H1 (cell line): ENCODE measurements around the gene SOS1. TPM values are rescaled to one million over a fixed set of nuclear protein-coding genes. Genes with fewer than 3 reads are reported as not detected.
"Not testable (repeated sequence)": the region's sequence is repeated elsewhere in the genome, so short reads cannot be mapped to it uniquely, and the experiment has no call there.

Experiments
- CTCF ChIA-PET: fragments of 300-600 bp; sonication (Branson Sonifier 250); formaldehyde crosslinking; loops from one replicate; lab custom pipeline; 2021; ENCODE audit not compliant: partially characterized antibody; lab: Charles Lee
- POLR2A ChIA-PET: fragments of 300-600 bp; sonication (Branson Sonifier 250); formaldehyde crosslinking; loops from one replicate; lab custom pipeline; 2021; ENCODE audit warnings: inconsistent platforms; ENCODE audit not compliant: partially characterized antibody; lab: Charles Lee
- DNase-seq, 2 experiments: peaks; one replicate each; pipeline versions ENCODE4 v3.0.0 to v3.0.0-alpha.2; 2010 to 2022; ENCODE audit warnings: low spot score in 2 of 2, low read depth in 1 of 2, mixed read lengths in 1 of 2
- FAIRE-seq: peaks from 2 replicates; lab custom pipeline; 2011; peaks lifted over from hg19 to GRCh38; lab: Jason Lieb, UNC
- H2AFZ ChIP-seq: 2 replicates; pipeline ENCODE4 v1.8.1; 2012; ENCODE audit warnings: low read length, inconsistent platforms
- H2AK5ac ChIP-seq: 2 replicates; pipeline ENCODE4 v1.6.1; 2013; ENCODE audit warnings: low read depth, low read length
- H2BK120ac ChIP-seq: replicated peaks from 2 replicates; pipeline ENCODE3; 2013; ENCODE audit warnings: low read depth, low read length, inconsistent platforms
- H2BK12ac ChIP-seq: 2 replicates; pipeline ENCODE4 v1.6.1; 2013; ENCODE audit warnings: low read depth, low read length
- H2BK15ac ChIP-seq: 2 replicates; pipeline ENCODE4 v1.6.1; 2013; ENCODE audit warnings: low read length
- H2BK20ac ChIP-seq: 2 replicates; pipeline ENCODE4 v1.6.1; 2013; ENCODE audit warnings: low read length
- H2BK5ac ChIP-seq: 2 replicates; pipeline ENCODE4 v1.6.1; 2013; ENCODE audit warnings: low read depth, low read length
- H3K14ac ChIP-seq: 2 replicates; pipeline ENCODE4 v1.6.1; 2013; ENCODE audit warnings: inconsistent platforms; ENCODE audit not compliant: insufficient read length
- H3K18ac ChIP-seq: 2 replicates; pipeline ENCODE4 v1.6.1; 2013; ENCODE audit warnings: low read length; ENCODE audit errors: extremely low read depth
- H3K23ac ChIP-seq: 2 replicates; pipeline ENCODE4 v1.6.1; 2013; ENCODE audit warnings: inconsistent platforms; ENCODE audit not compliant: insufficient read length
- H3K23me2 ChIP-seq: 2 replicates; pipeline ENCODE4 v1.6.1; 2013; ENCODE audit warnings: low read depth, low read length
- H3K27ac ChIP-seq: 2 replicates; pipeline ENCODE4 v1.6.1; 2011; ENCODE audit warnings: low read depth, low read length, inconsistent platforms
- H3K27me3 ChIP-seq, 4 experiments: replicated peaks in 1 of 4; 1 replicate in 1 of 4; 2 replicates in 3 of 4; pipeline versions ENCODE4 v1.6.1 to v1.8.1; 2011 to 2013; ENCODE audit warnings: low read length in 3 of 4, mild to moderate bottlenecking in 3 of 4, inconsistent platforms in 2 of 4, mixed read lengths in 2 of 4, moderate library complexity in 1 of 4; ENCODE audit not compliant: control insufficient read depth in 3 of 4, insufficient read depth in 3 of 4; ENCODE audit errors: extremely low read depth in 1 of 4
- H3K36me3 ChIP-seq, 4 experiments: 2 replicates each; pipeline versions ENCODE4 v1.6.1 to v1.8.1; 2011 to 2013; ENCODE audit warnings: mild to moderate bottlenecking in 4 of 4, low read length in 3 of 4, moderate library complexity in 2 of 4, control low read depth in 1 of 4, inconsistent platforms in 1 of 4; ENCODE audit not compliant: insufficient read depth in 4 of 4, control insufficient read depth in 2 of 4
- H3K4ac ChIP-seq: replicated peaks from 2 replicates; pipeline ENCODE3; 2013; ENCODE audit warnings: low read length, low read depth, mixed read lengths, inconsistent platforms; ENCODE audit not compliant: insufficient read length
- H3K4me1 ChIP-seq, 4 experiments: replicated peaks in 1 of 4; 1 replicate in 1 of 4; 2 replicates in 3 of 4; pipeline versions ENCODE4 v1.6.1 to v1.8.1; 2011 to 2013; ENCODE audit warnings: low read length in 3 of 4, inconsistent platforms in 2 of 4, mixed read lengths in 1 of 4; ENCODE audit not compliant: insufficient read depth in 4 of 4, control insufficient read depth in 3 of 4
- H3K4me2 ChIP-seq, 2 experiments: 2 replicates each; pipeline versions ENCODE4 v1.6.1 to v1.8.1; 2011 to 2013; ENCODE audit warnings: low read depth in 2 of 2, low read length in 2 of 2, control low read depth in 1 of 2, inconsistent platforms in 1 of 2, mild to moderate bottlenecking in 1 of 2; ENCODE audit not compliant: insufficient read depth in 1 of 2
- H3K4me3 ChIP-seq, 4 experiments: fragments of 200-600, 300-600 bp in 1 of 4; sonication (generic), shearing (Covaris generic), sonication (Bioruptor Twin) in 1 of 4; 2 replicates each; pipeline versions ENCODE4 v1.5.1 to v1.8.1; 2011 to 2016; ENCODE audit warnings: low read length in 4 of 4, low read depth in 3 of 4, control low read depth in 2 of 4, inconsistent platforms in 2 of 4, mild to moderate bottlenecking in 2 of 4, mixed read lengths in 1 of 4, moderate library complexity in 1 of 4; ENCODE audit not compliant: insufficient read depth in 2 of 4; ENCODE audit errors: extremely low read depth in 1 of 4
- H3K56ac ChIP-seq: replicated peaks from 2 replicates; pipeline ENCODE3; 2013; ENCODE audit warnings: low read depth, mild to moderate bottlenecking, mixed read lengths, low read length, inconsistent platforms; ENCODE audit not compliant: insufficient read length
- H3K79me1 ChIP-seq: 2 replicates; pipeline ENCODE4 v1.6.1; 2013; ENCODE audit warnings: low read depth, low read length, control low read depth
- H3K79me2 ChIP-seq, 2 experiments: 2 replicates each; pipeline versions ENCODE4 v1.6.1 to v1.8.1; 2012 to 2013; ENCODE audit warnings: low read length in 2 of 2, mild to moderate bottlenecking in 2 of 2, inconsistent platforms in 1 of 2; ENCODE audit not compliant: insufficient read depth in 2 of 2, control insufficient read depth in 1 of 2
- H3K9ac ChIP-seq, 4 experiments: replicated peaks in 1 of 4; 1 replicate in 1 of 4; 2 replicates in 3 of 4; pipeline versions ENCODE4 v1.6.1 to v1.8.1; 2011 to 2013; ENCODE audit warnings: low read depth in 3 of 4, low read length in 3 of 4, control low read depth in 2 of 4, mild to moderate bottlenecking in 2 of 4, moderate library complexity in 2 of 4, inconsistent platforms in 1 of 4; ENCODE audit errors: extremely low read depth in 1 of 4
- H3K9me3 ChIP-seq, 2 experiments: 2 replicates each; pipeline versions ENCODE4 v1.6.1 to v1.8.1; 2012 to 2013; ENCODE audit warnings: mild to moderate bottlenecking in 2 of 2, moderate library complexity in 2 of 2, control low read depth in 1 of 2, inconsistent platforms in 1 of 2, low read depth in 1 of 2, low read length in 1 of 2, mixed read lengths in 1 of 2; ENCODE audit not compliant: insufficient read depth in 2 of 2
- H4K20me1 ChIP-seq, 2 experiments: replicated peaks in 1 of 2; 2 replicates each; pipeline versions ENCODE3 to v1.8.1; 2011 to 2013; ENCODE audit warnings: inconsistent platforms in 2 of 2, low read length in 2 of 2, mild to moderate bottlenecking in 1 of 2; ENCODE audit not compliant: insufficient read depth in 2 of 2, control insufficient read depth in 1 of 2
- H4K5ac ChIP-seq: 2 replicates; pipeline ENCODE4 v1.6.1; 2013; ENCODE audit warnings: low read length, low read depth, mixed read lengths, inconsistent platforms; ENCODE audit not compliant: insufficient read length
- H4K8ac ChIP-seq: 2 replicates; pipeline ENCODE4 v1.8.0; 2013; ENCODE audit warnings: mild to moderate bottlenecking, moderate library complexity, low read length, inconsistent platforms; ENCODE audit not compliant: insufficient read depth; ENCODE audit errors: extremely low read depth
- H4K91ac ChIP-seq: replicated peaks from 2 replicates; pipeline ENCODE3; 2013; ENCODE audit warnings: low read length, mixed read lengths, inconsistent platforms; ENCODE audit not compliant: insufficient read length
- CHD1 ChIP-seq: IDR thresholded peaks from 2 replicates; pipeline ENCODE4 v1.6.1; 2012; ENCODE audit warnings: low read depth, low read length, improper control_type of control experiment
- CHD2 ChIP-seq: IDR thresholded peaks from 2 replicates; pipeline ENCODE4 v1.6.1; 2012; ENCODE audit warnings: low read length, improper control_type of control experiment
- HDAC2 ChIP-seq, 2 experiments: fragments of 300-600 bp in 1 of 2; sonication (generic) in 1 of 2; IDR thresholded peaks; 2 replicates each; pipeline ENCODE4 v1.6.1; 2011 to 2012; ENCODE audit warnings: low read depth in 2 of 2, low read length in 2 of 2, mild to moderate bottlenecking in 2 of 2, moderate library complexity in 2 of 2, borderline replicate concordance in 1 of 2, inconsistent platforms in 1 of 2
- HDAC6 ChIP-seq: IDR thresholded peaks from one replicate; pipeline ENCODE4 v1.7.1; 2012; ENCODE audit warnings: low read depth, mild to moderate bottlenecking, inconsistent platforms, low read length, moderate library complexity
- JUN ChIP-seq: IDR thresholded peaks from 2 replicates; pipeline ENCODE4 v1.6.1; 2011; ENCODE audit warnings: low read depth, mild to moderate bottlenecking, improper control_type of control experiment, low read length
- KDM1A ChIP-seq: fragments of 200-600, 300-600 bp; sonication (generic); IDR thresholded peaks from 2 replicates; pipeline ENCODE4 v1.7.1; 2016; ENCODE audit warnings: mild to moderate bottlenecking, low read length, borderline replicate concordance
- MAFK ChIP-seq: IDR thresholded peaks from 2 replicates; pipeline ENCODE4 v1.6.1; 2012; ENCODE audit warnings: low read depth, mild to moderate bottlenecking, improper control_type of control experiment, low read length
- SP1 ChIP-seq: IDR thresholded peaks from 2 replicates; pipeline ENCODE4 v1.6.1; 2011; ENCODE audit warnings: low read depth, low read length
- TAF7 ChIP-seq: optimal IDR thresholded peaks from 2 replicates; pipeline ENCODE3; 2011; ENCODE audit warnings: low read depth, mild to moderate bottlenecking, inconsistent platforms, low read length, moderate library complexity, borderline replicate concordance
- WGBS, 2 experiments: shearing (Covaris generic) in 1 of 2; methylation state at CpG; one replicate each; pipeline versions ENCODE4 v1.1.6 to v1.1.7; 2013 to 2015; ENCODE audit warnings: low lambda C conversion rate in 2 of 2, mixed read lengths in 2 of 2, inconsistent platforms in 1 of 2, low coverage in 1 of 2, missing lambda C conversion rate in 1 of 2; ENCODE audit not compliant: insufficient replicate concordance in 2 of 2, insufficient coverage in 1 of 2, insufficient read length in 1 of 2; ENCODE audit errors: extremely low coverage in 1 of 2, missing lambda C conversion rate in 1 of 2; 5-methylcytosine and 5-hydroxymethylcytosine counted together
- polyA plus RNA-seq, 7 experiments: library from polyadenylated mRNA; depleted of rRNA in 3 of 7; stranded (reverse) in 5 of 7; unstranded in 2 of 7; fragments of >200 nt in 5 of 7; fragments of 200-250 nt in 2 of 7; gene quantifications; 1 replicate in 5 of 7; 2 replicates in 1 of 7; 4 replicates in 1 of 7; pipeline versions ENCODE4 v1.2.1 to v1.2.3, GENCODE V29; 2011 to 2013; ENCODE audit warnings: missing spikeins in 2 of 7, mixed read lengths in 2 of 7
- total RNA-seq: library from RNA; stranded (reverse); fragmentation: NEBNext Ultra II Directional; extraction: Animal tissue kit (Norgen Biotek cat#: 25700); gene quantifications from 2 replicates; pipeline ENCODE4 v1.2.1, GENCODE V29; 2021

Gene SOS1
- total and polyA plus RNA-seq, 2 of the 8 experiments (the other 6 are each of a cell fraction or from before 2014, with no cell fraction given), result 25.7 to 27.0 TPM

- TF ChIP-seq HDAC6, result no peak
- TF ChIP-seq JUN, result no peak
- TF ChIP-seq CHD1, result no peak
- TF ChIP-seq HDAC2 (IDR thresholded peaks at IDR 0.05; ENCODE audit: borderline replicate concordance in 1 of 2, low read depth in 2 of 2, low read length in 2 of 2), result no peak
- TF ChIP-seq CHD2, result no peak
- no peak for TF ChIP-seq MAFK
- TF ChIP-seq TAF7, result no peak
- no peak for TF ChIP-seq SP1
- no peak for TF ChIP-seq KDM1A
Observed at GRCh38 chr2:39141334-39142271, 20.8 kb upstream of the SOS1 start (continued).

GRCh38 chr2:39140948-39141333 is 20.1 kb upstream of the SOS1 start:
- H3K56ac ChIP-seq, H4K8ac ChIP-seq, H3K9ac ChIP-seq, H3K27ac ChIP-seq, H3K27me3 ChIP-seq, H2BK5ac ChIP-seq, H3K79me2 ChIP-seq, H3K23ac ChIP-seq, H4K5ac ChIP-seq, H3K4me2 ChIP-seq, H2BK20ac ChIP-seq, H2BK12ac ChIP-seq, H2AFZ ChIP-seq, H3K18ac ChIP-seq, H3K4ac ChIP-seq, H3K79me1 ChIP-seq, FAIRE-seq, H3K4me3 ChIP-seq, H3K4me1 ChIP-seq, H2AK5ac ChIP-seq, H4K20me1 ChIP-seq, H3K9me3 ChIP-seq, DNase-seq, H3K14ac ChIP-seq, H2BK120ac ChIP-seq, H3K23me2 ChIP-seq, H3K36me3 ChIP-seq, H2BK15ac ChIP-seq, H4K91ac ChIP-seq: not testable (repeated sequence)
- 93% methylated on average over 7 of the region's 7 CpGs; no CpG with 5 or more reads in 1 of the 2 experiments for WGBS, 2 experiments
- ChIA-PET POLR2A (interaction anchor here (1.0 to 1.2 kb wide), 2 partner anchors 8 to 39 kb away, joined by 3 to 4 read pairs; no protein-coding TSS in a partner anchor), CTCF (interaction anchor here (1.2 kb wide), 1 partner anchor 15 kb away, joined by 3 read pairs; no protein-coding TSS in a partner anchor)
